AG04450 (cell line): Measurements from ENCODE around the gene XIST. TPM values are rescaled to one million over a fixed set of nuclear protein-coding genes. Genes with fewer than 3 reads are reported as not detected.

ENCODE experiments used
- CTCF ChIA-PET: fragments of 300-600, 350-600 bp; formaldehyde crosslinking; extraction: SDS; loops from one replicate; lab custom pipeline; 2022; ENCODE audit warnings: antibody characterized with exemption, inconsistent platforms; lab: Charles Lee
- POLR2A ChIA-PET: fragments of 350-600 bp; formaldehyde crosslinking; extraction: SDS; loops from one replicate; lab custom pipeline; 2021; ENCODE audit warnings: antibody characterized with exemption, inconsistent platforms; lab: Yijun Ruan, JAX
- DNase-seq: peaks from one replicate; pipeline ENCODE4 v3.0.0-alpha.2; 2011; ENCODE audit warnings: low read depth, low spot score
- H3K27ac ChIP-seq: one replicate; pipeline ENCODE4 v1.5.1; 2012; ENCODE audit warnings: low read depth, low read length, control low read depth
- H3K27me3 ChIP-seq: one replicate; pipeline ENCODE4 v1.6.0; 2012; ENCODE audit warnings: low read length; ENCODE audit not compliant: control insufficient read depth, insufficient read depth
- H3K4me3 ChIP-seq: 2 replicates; pipeline ENCODE4 v1.5.1; 2011; ENCODE audit warnings: mild to moderate bottlenecking, low read depth, low read length, control low read depth
- H3K9me3 ChIP-seq: 2 replicates; pipeline ENCODE4 v1.5.1; 2012; ENCODE audit warnings: low read length; ENCODE audit not compliant: control insufficient read depth, insufficient read depth
- polyA plus RNA-seq: library from polyadenylated mRNA; depleted of rRNA; stranded (reverse); fragments of >200 nt; gene quantifications from 2 replicates; pipeline ENCODE4 v1.2.3, GENCODE V29; 2011
- TF ChIP-seq, protein P1 (sequence below): IDR thresholded peaks from 2 replicates; pipeline ENCODE4 v1.5.1; 2011; ENCODE audit warnings: low read depth, low read length, control low read depth, inconsistent platforms

The XIST gene
- polyA plus RNA-seq, 1 experiment, result 0.07 TPM

GRCh38 chrX:73855546-73855945, 3.0 kb upstream of the XIST start:
- DNase-seq, result peak; percentile 8
- no peak overlapping the region for H3K4me3 ChIP-seq
- CTCF ChIA-PET, result interaction anchor here (0.8 to 5.5 kb wide), 8 partner anchors 88 to 489 kb away, joined by 3 to 45 read pairs (median 5); no protein-coding TSS in a partner anchor
- H3K27me3 ChIP-seq, result no peaks in the 10 kb centered on the region
- POLR2A ChIA-PET, result no interaction called here
- H3K27ac ChIP-seq, result no peak overlapping the region
- TF ChIP-seq, protein P1, sequence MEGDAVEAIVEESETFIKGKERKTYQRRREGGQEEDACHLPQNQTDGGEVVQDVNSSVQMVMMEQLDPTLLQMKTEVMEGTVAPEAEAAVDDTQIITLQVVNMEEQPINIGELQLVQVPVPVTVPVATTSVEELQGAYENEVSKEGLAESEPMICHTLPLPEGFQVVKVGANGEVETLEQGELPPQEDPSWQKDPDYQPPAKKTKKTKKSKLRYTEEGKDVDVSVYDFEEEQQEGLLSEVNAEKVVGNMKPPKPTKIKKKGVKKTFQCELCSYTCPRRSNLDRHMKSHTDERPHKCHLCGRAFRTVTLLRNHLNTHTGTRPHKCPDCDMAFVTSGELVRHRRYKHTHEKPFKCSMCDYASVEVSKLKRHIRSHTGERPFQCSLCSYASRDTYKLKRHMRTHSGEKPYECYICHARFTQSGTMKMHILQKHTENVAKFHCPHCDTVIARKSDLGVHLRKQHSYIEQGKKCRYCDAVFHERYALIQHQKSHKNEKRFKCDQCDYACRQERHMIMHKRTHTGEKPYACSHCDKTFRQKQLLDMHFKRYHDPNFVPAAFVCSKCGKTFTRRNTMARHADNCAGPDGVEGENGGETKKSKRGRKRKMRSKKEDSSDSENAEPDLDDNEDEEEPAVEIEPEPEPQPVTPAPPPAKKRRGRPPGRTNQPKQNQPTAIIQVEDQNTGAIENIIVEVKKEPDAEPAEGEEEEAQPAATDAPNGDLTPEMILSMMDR, result peak; percentile 73
- no peaks in the 10 kb centered on the region for H3K9me3 ChIP-seq

GRCh38 chrX:73852022-73852421, 492 bp downstream of the XIST start:
- H3K9me3 ChIP-seq, result no peaks in the 10 kb centered on the region
- ChIA-PET POLR2A (no interaction called here), CTCF (no interaction called here)
- DNase-seq, result no peak
- no peak overlapping the region for H3K4me3 ChIP-seq
- no peak overlapping the region for H3K27ac ChIP-seq
- TF ChIP-seq, protein P1, result no peak
- H3K27me3 ChIP-seq, result no peaks in the 10 kb centered on the region

DNA sequence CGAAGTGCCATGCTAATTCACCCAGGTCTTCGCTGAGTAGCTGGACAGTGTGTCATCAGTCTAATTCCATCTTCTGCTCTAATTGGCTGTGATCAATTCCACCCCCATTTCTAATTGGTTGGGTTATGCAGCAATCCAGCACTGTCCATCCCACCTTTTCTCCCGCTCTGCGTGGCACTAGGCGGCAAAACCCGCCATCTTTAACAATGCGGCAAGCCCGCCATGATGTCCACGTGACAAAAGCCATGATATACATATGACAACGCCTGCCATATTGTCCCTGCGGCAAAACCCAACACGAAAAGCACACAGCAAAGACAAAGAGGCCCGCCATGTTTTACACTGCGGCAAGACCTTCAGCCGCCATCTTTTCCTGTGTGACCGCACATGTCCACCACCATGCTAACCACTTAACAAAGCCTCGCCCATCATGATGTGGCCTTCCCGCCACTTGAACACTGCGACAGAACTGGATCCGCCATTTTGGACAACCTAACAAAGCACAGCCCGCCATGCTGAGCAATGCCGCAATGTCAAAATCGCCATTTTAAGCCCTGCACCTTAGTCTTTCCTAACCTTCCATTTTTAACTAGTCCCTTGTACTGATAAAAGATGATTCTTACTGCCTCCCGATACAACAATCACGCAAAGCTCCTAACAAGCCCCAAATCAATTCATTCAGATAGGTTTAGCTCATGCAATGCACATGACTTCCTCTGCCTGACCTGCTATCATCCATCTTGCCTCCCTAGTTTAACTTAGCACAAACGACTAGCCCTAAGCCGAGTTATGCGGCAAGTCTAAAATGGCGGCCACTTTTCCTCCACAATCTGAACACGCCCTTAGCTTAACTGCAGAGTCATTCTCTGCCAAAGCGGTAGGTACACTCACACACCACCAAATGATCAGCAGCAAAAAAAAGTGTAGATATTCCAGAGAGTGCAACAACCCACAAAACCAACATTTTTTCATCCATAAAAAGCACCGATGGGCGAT, 1.2 kb downstream of the XIST start:
- no peaks in the 10 kb centered on the region for H3K27me3 ChIP-seq
- POLR2A ChIA-PET, result no interaction called here
- CTCF ChIA-PET, result no interaction called here
- TF ChIP-seq, protein P1, result no peak
- no peak for DNase-seq
- H3K27ac ChIP-seq, result no peak overlapping the region
- no peak overlapping the region for H3K4me3 ChIP-seq
- H3K9me3 ChIP-seq, result no peaks in the 10 kb centered on the region

DNA sequence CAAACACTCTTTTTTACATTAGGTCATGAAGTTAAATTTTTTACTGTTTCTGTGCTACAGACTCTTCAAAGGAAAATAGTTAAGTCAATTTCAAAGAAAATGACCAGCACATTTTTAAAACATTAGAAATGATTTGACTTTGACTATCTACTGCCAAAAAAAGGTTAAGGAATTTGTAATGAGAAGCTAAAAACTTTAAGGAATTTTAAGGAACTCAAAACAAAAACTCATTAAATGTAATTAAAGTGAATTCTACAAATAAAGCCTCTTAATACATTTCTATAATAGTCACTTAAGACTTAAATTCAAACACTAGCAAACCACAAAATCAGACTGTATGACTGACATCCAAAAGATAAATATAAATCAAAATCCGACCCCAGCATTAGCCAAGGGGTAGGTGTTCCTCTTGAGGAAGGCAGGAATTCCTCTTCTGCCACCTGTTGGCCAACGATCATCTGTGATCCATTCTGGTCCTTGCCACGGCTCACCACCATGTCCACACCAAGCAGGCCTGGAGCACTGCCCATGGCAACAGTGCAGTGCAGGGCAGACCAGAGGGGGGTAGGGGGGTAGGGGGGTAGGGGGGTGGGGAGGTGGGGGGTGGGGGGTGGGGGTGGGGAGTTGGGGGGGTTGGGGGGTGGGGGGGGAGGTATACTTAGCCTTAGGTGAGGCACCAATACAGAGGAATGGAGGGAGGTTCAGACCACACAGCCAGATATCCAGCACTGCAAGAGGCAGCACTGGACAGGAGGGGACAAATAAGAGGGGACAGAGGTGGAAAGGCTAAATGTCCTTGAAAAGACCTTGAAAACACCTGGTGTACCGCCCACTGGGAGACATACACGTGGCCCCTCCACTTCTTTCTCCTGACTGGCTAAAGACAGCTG, 2.1 kb downstream of the XIST start:
- Histone ChIP-seq H3K9me3 (no peaks in the 10 kb centered on the region), H3K27me3 (no peaks in the 10 kb centered on the region), H3K4me3 (no peak overlapping the region), H3K27ac (no peak overlapping the region)
- POLR2A ChIA-PET, result no interaction called here
- DNase-seq, result no peak
- TF ChIP-seq, protein P1, result peak; percentile 21; the same call in 1 of the 2 replicates
- CTCF ChIA-PET, result no interaction called here
